ENCODE results near the gene GLMP.
A peak's percentile ranks its signal among the peaks of the same experiment; 100 is the strongest.

Gene GLMP

DNA sequence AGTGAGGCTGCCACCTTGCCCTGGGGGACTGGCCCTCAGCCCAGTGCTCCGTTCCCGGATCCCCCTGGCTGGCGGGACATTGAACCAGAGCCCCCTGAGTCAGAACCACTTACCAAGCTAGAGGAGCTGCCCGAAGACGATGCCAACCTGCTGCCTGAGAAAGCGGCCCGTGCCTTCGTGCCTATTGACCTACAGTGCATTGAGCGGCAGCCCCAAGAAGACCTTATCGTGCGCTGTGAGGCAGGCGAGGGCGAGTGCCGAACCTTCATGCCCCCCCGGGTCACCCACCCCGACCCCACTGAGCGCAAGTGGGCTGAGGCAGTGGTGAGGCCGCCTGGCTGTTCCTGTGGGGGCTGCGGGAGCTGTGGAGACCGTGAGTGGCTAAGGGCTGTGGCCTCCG is 10.0 kb downstream of the GLMP start:
- no peak for DNase-seq (ENCODE audit: low spot score)

DNA sequence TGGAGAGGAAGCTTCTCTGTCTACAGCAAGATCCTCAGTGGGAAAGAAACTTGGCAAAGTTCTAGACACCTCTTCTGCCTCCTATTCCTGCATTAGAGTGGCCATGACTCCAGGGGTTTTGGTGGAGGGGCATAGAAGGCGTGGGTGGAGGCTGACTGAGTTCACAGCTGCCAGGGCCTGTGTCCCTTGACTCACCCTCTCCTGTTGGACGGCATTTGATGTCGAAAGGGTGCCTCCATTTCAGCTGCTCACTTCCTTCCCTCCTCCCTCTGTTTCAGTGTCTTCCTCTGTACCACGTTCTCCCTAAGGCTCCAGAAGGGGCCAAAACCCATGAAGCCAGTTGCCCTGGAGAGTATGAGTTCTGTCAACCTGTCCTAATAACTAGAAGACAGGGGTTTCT is 10.7 kb downstream of the GLMP start:
- no peak for DNase-seq (ENCODE audit: low spot score)

- no peak for DNase-seq (ENCODE audit: low spot score)
Measured at GRCh38 chr1:156284112-156284511, 11.4 kb downstream of the GLMP start, which contains the start of gene TMEM79. Gene TMEM79, plus strand, starts transcription at chr1:156284325. Its CDS starts 902 bp downstream, at chr1:156285227.

GRCh38 chr1:156283521-156283920 is 12.0 kb downstream of the GLMP start:
- DNase-seq (ENCODE audit: low spot score), result no peak

DNA sequence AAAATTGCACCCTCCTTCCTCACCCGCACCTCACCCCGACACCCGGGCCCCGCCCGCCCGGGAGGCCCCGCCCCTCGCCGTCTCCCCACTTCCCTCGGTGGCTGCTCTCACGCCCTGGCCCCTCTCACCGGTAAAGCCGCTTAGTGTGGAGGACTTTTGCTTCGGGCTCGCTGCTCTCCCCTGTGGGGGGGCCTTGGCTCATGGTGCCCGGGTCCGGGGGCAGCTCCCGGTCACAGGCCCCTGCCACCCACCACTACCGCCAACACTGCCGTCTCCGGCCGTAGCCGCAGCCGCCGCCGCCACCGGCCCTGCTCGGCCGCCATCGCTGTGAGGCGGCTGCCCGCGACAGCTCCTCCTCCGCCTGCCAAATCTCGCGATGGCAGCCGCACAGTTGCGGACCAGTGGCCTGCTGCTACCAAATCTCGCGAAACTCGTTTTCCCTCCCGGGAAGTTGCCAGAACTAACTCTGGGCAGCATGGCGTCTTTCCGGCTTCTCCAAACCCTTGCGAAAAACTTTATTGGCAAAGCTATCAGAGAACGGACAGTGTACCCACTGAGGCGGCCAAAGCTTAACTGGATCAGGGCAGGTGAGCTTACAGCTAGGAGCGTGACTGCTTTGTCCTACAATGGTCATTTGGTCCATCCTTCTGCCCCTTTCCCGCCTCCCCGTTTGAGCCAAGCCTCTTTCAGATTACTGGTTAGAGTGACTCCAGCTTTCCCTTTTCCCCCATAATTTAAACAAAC is 12.8 kb downstream of the GLMP start, which contains the start of gene SMG5:
Gene SMG5, minus strand, starts transcription at position 347 of the 744 bp plus-strand sequence. Its CDS starts 145 bp downstream, at position 202.
- peak; percentile 98 for DNase-seq (ENCODE audit: low spot score)

GRCh38 chr1:156281693-156282478 is 13.6 kb downstream of the GLMP start:
- DNase-seq (ENCODE audit: low spot score), result peak; percentile 50

GRCh38 chr1:156281281-156281680 is 14.2 kb downstream of the GLMP start:
- DNase-seq (ENCODE audit: low spot score), result no peak

GRCh38 chr1:156279837-156280236 is 15.6 kb downstream of the GLMP start:
- no peak for DNase-seq (ENCODE audit: low spot score)

DNA sequence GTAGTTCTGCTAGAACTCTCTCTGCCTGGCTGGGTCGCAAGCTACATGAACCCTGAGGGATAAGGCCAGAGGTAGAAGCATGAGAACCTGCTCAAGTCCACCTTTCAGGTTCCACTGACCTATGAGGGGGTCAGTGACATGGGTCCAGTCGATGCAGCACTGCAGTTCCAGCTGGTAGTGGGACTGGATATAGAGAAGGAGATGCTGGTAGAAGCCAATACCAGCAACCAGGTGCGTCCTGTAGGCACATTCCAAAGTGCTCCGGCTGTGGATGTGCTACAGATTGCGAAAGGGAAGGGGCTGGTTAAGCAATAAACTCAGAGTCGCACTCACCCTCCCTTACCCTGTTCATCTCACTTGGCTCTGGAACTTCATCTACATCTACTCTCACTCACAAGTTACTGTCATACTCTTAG is 18.5 kb downstream of the GLMP start:
- no peak for DNase-seq (ENCODE audit: low spot score)

- DNase-seq (ENCODE audit: low spot score), result no peak
Measured at GRCh38 chr1:156276532-156276931, 18.9 kb downstream of the GLMP start.

- DNase-seq (ENCODE audit: low spot score), result no peak
Measured at GRCh38 chr1:156270314-156270713, 25.2 kb downstream of the GLMP start.

DNA sequence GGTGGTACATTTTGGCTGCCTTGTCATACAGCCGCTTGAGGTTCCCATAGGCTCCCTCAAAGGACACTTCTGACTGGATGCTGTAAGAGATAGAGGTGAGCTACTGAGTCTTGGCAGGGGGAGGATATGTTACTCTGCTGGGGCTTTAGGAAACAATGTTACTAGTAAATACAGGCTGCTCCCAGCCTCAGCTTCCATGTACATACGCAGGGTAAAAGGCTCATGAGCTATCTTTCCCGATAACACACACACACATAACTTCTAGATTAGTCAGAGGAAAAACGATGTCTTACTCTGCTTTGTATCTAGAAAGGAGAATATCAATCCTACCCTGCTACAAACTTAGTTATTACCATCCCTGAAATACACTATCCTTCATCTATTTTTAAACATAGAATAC is 27.1 kb downstream of the GLMP start:
- DNase-seq (ENCODE audit: low spot score), result no peak

- DNase-seq (ENCODE audit: low spot score), result no peak
Measured at GRCh38 chr1:156266051-156266450, 29.4 kb downstream of the GLMP start.

GRCh38 chr1:156263288-156263655 is 32.2 kb downstream of the GLMP start:
- no peak for DNase-seq (ENCODE audit: low spot score)

- no peak for DNase-seq (ENCODE audit: low spot score)
Measured at GRCh38 chr1:156262461-156263287, 32.8 kb downstream of the GLMP start.

DNA sequence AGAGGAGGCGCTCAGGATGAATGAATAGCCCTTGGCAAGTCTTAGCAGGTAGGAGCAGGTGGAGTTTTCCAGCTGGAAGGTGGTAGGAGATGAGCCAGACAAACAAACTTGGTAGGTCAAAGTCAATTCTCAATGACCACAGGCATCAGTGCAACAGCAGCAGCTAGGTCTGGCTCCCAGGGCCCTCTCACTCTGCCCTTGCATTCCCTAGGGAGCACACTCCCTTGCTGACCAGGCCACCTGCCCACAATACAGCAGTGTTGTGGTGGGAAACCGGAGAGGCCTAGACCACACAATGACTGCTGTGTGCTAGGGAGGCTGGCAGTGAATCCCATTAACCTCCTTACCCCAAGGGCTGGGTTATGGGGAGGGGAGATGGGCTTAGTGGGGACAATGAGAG is 34.6 kb downstream of the GLMP start:
- DNase-seq (ENCODE audit: low spot score), result no peak

DNA sequence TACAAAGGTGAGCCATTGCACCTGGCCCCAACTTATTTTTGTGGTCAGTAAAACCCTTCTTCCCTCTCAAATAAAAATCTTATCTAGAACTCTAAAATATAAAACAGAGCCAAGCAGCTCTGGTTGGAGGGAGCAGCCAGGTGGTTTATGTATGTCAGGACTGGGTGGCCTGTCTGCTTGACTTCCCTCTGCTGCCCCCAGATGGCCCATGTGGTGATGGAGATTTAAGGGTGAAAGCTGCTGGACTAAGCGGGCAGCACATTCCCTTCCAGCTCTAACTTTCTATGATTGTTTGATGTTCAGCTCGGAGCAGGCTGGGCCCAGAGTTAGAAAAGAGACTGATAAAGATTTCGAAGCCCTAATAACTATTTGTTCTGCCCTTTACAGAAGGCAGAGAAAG is 35.7 kb downstream of the GLMP start:
- DNase-seq (ENCODE audit: low spot score), result no peak

DNA sequence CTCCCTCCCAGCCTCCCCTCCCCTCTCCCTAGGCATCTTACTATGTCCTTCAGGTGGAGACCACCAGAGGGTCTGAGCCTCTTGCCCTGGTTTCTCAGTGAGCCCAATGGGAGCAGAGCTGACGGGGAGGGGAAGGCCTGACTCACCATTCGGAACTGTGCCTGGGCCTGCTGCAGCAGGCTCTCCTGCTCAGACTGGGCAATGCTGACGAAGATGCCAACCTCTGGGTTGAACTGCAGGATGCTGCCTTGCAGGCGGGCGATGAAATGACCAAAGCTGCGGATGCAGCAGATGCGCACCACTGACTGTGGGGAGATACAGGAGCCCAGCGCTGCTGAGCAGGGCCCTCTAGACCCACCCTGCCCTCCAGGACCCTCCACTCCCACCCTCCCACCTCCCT is 36.6 kb downstream of the GLMP start:
- no peak for DNase-seq (ENCODE audit: low spot score)

GRCh38 chr1:156257711-156258110 is 37.8 kb downstream of the GLMP start:
- DNase-seq (ENCODE audit: low spot score), result no peak

DNA sequence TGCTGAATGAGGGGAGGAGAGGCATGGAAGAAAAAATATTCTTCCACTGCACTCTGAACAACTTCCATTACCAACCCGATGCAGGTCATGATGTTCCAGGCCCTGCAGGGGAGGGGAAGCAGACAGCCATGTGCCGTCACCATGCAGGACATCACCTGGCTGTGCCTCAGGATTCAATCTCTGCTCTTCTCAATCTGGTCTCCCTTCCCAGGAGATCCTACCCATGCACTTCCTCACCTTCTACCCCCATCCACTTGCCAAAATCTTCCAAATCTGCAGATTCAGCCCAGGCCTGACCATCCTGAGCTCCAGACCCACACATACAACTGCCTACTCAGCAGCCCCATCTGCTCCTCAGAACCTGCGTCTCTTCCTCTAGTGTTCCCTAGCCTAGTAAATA is 41.8 kb downstream of the GLMP start:
- peak; percentile 59 for DNase-seq (ENCODE audit: low spot score)

DNA sequence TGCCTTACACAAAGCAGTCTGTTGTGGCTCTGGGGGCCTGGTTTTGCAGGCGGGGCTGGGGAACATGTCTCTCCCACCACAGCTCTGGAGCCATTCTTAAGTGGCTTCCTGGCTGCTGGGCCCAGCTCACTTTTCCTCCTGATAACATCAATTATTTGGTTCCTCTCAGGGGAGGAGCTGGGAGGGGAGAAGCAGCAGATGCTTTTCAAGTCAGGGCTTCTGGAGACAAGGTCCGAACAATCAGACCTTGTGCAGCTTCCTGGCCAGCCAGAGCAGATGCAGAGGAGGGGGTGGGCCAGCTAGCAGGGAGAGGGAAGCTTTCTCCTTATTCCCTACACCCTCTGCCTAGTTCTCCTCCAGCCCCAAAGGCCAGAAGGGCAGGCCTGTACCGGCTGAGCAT is 44.0 kb downstream of the GLMP start:
- DNase-seq (ENCODE audit: low spot score), result no peak

- DNase-seq (ENCODE audit: low spot score), result no peak
Measured at GRCh38 chr1:156249593-156249992, 45.9 kb downstream of the GLMP start.

GRCh38 chr1:156248323-156248683 is 47.2 kb downstream of the GLMP start:
- peak; percentile 27 for DNase-seq (ENCODE audit: low spot score)
